SK-N-SH treated with all-trans-retinoic acid at 6 μM for 48 hours (cell line): ENCODE measurements around the gene ULK4.
"Not testable (repeated sequence)": the region's sequence is repeated elsewhere in the genome, so short reads cannot be mapped to it uniquely, and the experiment has no call there.

ENCODE experiments used
- PATZ1 ChIP-seq: fragments of 250-450 bp; sonication (Bioruptor Pico); IDR thresholded peaks from 2 replicates; pipeline ENCODE4 v1.8.0; 2020; ENCODE audit warnings: mild to moderate bottlenecking, moderate library complexity, borderline replicate concordance
- TSHZ2 ChIP-seq: fragments of 250-450 bp; sonication (Bioruptor Pico); IDR thresholded peaks from 2 replicates; pipeline ENCODE4 v1.5.0; 2020; ENCODE audit warnings: mild to moderate bottlenecking, moderate library complexity
- ZFP30 ChIP-seq: fragments of 450-650 bp; formaldehyde crosslinking; IDR thresholded peaks from 2 replicates; pipeline ENCODE4 v1.5.0; 2022; ENCODE audit warnings: mild to moderate bottlenecking, moderate library complexity
- ZNF565 ChIP-seq: fragments of 450-650 bp; formaldehyde crosslinking; conservative IDR thresholded peaks from 2 replicates; pipeline ENCODE4 v1.5.0; 2020; ENCODE audit warnings: low read depth, mild to moderate bottlenecking, moderate library complexity

DNA sequence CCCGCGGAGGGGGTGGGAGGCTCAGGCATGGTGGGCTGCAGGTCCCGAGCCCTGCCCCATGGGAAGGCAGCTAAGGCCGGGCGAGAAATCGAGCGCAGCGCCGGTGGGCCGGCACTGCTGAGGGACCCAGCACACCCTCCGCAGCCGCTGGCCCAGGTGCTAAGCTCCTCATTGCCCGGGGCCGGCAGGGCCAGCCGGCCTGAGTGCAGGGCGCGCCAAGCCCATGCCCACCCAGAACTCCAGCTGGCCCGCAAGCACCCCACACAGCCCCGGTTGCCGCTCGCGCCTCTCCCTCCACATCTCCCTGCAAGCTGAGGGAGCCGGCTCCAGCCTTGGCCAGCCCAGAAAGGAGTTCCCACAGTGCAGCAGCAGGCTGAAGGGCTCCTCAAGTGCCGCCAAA is 117.6 kb downstream of the ULK4 start:
- not testable (repeated sequence) for TF ChIP-seq TSHZ2 (CRISPR knock-in tag); ZFP30; PATZ1 (CRISPR knock-in tag); ZNF565 (CRISPR knock-in tag)
